ENCODE data around the gene AFF4. TPM values are rescaled to one million over a fixed set of nuclear protein-coding genes. Genes with fewer than 3 reads are reported as not detected.
"Not testable (repeated sequence)": the region's sequence is repeated elsewhere in the genome, so short reads cannot be mapped to it uniquely, and the experiment has no call there.

Gene AFF4
- total RNA-seq, 4 donors from 2014 or later, result 66.1 to 122 (median 85.1) TPM

DNA sequence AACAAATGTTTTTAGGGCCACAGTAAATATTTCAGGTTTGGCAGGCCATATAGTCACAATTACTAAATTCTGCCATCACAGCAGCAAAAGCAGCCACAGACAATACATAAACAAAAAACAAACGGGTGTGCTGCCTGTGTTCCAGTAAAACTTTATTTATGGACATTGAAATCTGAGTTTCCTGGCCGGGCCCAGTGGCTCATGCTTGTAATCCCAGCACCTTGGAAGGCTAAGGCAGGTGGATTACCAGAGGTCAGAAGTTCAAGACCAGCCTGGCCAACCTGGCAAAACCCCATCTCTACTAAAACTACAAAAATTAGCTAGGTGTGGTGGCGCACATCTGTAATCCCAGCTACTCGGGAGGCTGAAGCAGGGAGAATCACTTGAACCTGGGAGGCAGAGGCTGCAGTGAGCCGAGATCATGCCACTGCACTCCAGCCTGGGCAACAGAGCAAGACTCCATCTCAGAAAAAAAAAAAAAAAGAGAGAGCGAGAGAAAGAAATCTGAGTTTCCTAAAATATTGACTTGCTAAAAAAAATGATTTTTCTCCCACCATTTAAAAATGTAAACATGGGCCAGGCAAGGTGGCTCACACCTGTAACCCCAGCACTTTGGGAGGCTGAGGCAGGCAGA is 7.2 kb downstream of the AFF4 start:
- H3K27me3 ChIP-seq; intact Hi-C loops (cut with DNase I; ENCODE audit: low total_unique reads); DNase-seq; H3K9me3 ChIP-seq; H3K27ac ChIP-seq; H3K4me3 ChIP-seq; in situ Hi-C loops (cut with MboI; ENCODE audit: low pct_ligation_motif_present in 1 of 4, low pct_unique_long_range_greater_than_20kb in 1 of 4, low sequenced_read_pairs in 3 of 4); H3K36me3 ChIP-seq: not testable (repeated sequence)
- peaks cover under 1 to 49% (median 19%) of the 10 kb centered on the region in 4 donors for H3K4me1 ChIP-seq
- WGBS, 2 donors (ENCODE audit: low coverage in 1 of 2), result 85 to 86% methylated on average over 3 to 6 of the region's 6 CpGs

DNA sequence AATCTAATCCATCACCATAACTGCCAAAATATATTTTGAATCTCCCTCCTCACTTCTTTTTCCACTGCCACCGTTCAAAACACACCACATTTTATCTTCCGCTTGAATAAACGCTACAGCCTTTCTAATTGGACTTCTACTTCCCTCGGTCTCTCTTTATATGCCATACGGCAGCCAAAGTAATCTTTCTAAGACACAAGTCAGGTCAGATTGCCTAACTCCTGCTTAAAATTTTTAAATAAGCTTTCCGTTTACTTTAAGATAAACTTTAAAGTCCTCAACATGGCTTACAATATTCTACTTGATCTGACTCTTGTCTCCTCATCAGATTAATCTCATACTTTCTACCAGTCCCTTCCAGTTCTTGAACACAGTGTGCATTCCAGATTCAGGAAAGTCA is 9.7 kb downstream of the AFF4 start:
- Histone ChIP-seq H3K27ac (no peak overlapping the region), H3K27me3 (no peaks in the 10 kb centered on the region), H3K9me3 (no peaks in the 10 kb centered on the region), H3K36me3 (no peaks in the 10 kb centered on the region), H3K4me3 (no peak overlapping the region), H3K4me1 (peaks cover 0 to 29% (median 6%) of the 10 kb centered on the region in 4 donors)
- intact Hi-C loops (cut with DNase I; ENCODE audit: low total_unique reads) (loop anchor here (5.0 kb wide), 1 partner anchor 809 kb away; no protein-coding TSS in a partner anchor), in situ Hi-C loops (cut with MboI; ENCODE audit: low pct_ligation_motif_present in 1 of 4, low pct_unique_long_range_greater_than_20kb in 1 of 4, low sequenced_read_pairs in 3 of 4) (no loop called here)
- WGBS, 2 donors (ENCODE audit: low coverage in 1 of 2), result 64 to 88% methylated on average over 6 of the region's 6 CpGs
- DNase-seq, result no peak
- TF ChIP-seq POLR2AphosphoS5 (IDR thresholded peaks at IDR 0.05) (no peak), EP300 (IDR thresholded peaks at IDR 0.05; ENCODE audit: low read depth) (no peak), POLR2A (IDR thresholded peaks at IDR 0.05) (no peak)
- TF ChIP-seq, protein P1, sequence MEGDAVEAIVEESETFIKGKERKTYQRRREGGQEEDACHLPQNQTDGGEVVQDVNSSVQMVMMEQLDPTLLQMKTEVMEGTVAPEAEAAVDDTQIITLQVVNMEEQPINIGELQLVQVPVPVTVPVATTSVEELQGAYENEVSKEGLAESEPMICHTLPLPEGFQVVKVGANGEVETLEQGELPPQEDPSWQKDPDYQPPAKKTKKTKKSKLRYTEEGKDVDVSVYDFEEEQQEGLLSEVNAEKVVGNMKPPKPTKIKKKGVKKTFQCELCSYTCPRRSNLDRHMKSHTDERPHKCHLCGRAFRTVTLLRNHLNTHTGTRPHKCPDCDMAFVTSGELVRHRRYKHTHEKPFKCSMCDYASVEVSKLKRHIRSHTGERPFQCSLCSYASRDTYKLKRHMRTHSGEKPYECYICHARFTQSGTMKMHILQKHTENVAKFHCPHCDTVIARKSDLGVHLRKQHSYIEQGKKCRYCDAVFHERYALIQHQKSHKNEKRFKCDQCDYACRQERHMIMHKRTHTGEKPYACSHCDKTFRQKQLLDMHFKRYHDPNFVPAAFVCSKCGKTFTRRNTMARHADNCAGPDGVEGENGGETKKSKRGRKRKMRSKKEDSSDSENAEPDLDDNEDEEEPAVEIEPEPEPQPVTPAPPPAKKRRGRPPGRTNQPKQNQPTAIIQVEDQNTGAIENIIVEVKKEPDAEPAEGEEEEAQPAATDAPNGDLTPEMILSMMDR (IDR thresholded peaks at IDR 0.05), result no peak

DNA sequence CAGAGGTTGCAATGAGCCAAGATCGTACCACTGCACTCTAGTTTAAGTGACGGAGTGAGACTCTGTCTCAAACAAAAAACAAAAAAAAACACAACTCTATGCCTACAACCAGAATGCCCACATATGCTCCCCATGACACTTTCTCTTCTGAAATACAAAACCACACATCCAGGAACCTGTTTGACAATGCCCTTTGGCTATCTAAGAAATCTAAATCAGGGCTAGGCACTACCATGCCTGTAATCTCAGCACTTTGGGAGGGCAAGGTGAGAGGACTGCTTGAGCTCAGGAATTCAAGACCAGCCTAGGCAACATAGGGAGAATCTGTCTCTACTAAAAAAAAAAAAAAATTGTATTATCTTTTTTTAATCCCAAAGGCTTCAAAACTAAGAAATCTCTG is 10.6 kb downstream of the AFF4 start:
- Histone ChIP-seq H3K27me3 (no peaks in the 10 kb centered on the region), H3K27ac (no peak overlapping the region), H3K9me3 (no peaks in the 10 kb centered on the region), H3K4me1 (peaks cover 0 to 31% (median 6%) of the 10 kb centered on the region in 4 donors), H3K4me3 (no peak overlapping the region), H3K36me3 (no peaks in the 10 kb centered on the region)
- no peak for TF ChIP-seq POLR2A (IDR thresholded peaks at IDR 0.05)
- TF ChIP-seq, protein P1 (IDR thresholded peaks at IDR 0.05), result no peak
- no peak for TF ChIP-seq POLR2AphosphoS5 (IDR thresholded peaks at IDR 0.05)
- intact Hi-C loops (cut with DNase I; ENCODE audit: low total_unique reads) (loop anchor here (5.0 kb wide), 1 partner anchor 809 kb away; no protein-coding TSS in a partner anchor), in situ Hi-C loops (cut with MboI; ENCODE audit: low pct_ligation_motif_present in 1 of 4, low pct_unique_long_range_greater_than_20kb in 1 of 4, low sequenced_read_pairs in 3 of 4) (no loop called here)
- 92 to 97% methylated on average over 2 of the region's 2 CpGs for WGBS, 2 donors (ENCODE audit: low coverage in 1 of 2)
- DNase-seq, result no peak

DNA sequence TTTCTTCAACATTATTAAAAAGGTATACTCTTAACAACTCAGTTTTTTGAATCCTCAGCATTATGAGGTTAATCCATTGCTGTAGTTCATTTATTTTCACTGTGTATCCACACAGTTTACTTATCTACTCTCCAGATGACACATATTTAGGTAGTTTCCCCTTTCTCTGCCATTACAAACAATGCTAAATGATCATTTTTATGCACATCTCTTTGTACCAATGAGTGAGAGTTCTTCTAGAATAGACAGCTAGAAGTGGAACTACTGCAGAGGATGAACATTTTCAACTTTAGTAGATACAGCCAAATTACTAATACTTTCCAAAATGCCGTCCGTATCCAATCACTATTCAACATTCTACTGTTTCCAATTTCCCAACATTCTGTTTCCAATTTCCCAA is 11.5 kb downstream of the AFF4 start:
- no peaks in the 10 kb centered on the region for H3K9me3 ChIP-seq
- H3K4me3 ChIP-seq, result no peak overlapping the region
- H3K4me1 ChIP-seq, result peaks cover 0 to 31% (median 3%) of the 10 kb centered on the region in 4 donors
- H3K36me3 ChIP-seq, result no peaks in the 10 kb centered on the region
- intact Hi-C loops (cut with DNase I; ENCODE audit: low total_unique reads), result loop anchor here (5.0 kb wide), 1 partner anchor 810 kb away; no protein-coding TSS in a partner anchor
- no peak for TF ChIP-seq POLR2A (IDR thresholded peaks at IDR 0.05)
- no peak for TF ChIP-seq POLR2AphosphoS5 (IDR thresholded peaks at IDR 0.05)
- TF ChIP-seq, protein P1 (IDR thresholded peaks at IDR 0.05), result no peak
- no peak for TF ChIP-seq EP300 (IDR thresholded peaks at IDR 0.05; ENCODE audit: low read depth)
- in situ Hi-C loops (cut with MboI; ENCODE audit: low pct_ligation_motif_present in 1 of 4, low pct_unique_long_range_greater_than_20kb in 1 of 4, low sequenced_read_pairs in 3 of 4), result no loop called here
- DNase-seq, result no peak
- no peak overlapping the region for H3K27ac ChIP-seq
- 91 to 100% methylated on average over 2 of the region's 2 CpGs for WGBS, 2 donors (ENCODE audit: low coverage in 1 of 2)
- no peaks in the 10 kb centered on the region for H3K27me3 ChIP-seq

DNA sequence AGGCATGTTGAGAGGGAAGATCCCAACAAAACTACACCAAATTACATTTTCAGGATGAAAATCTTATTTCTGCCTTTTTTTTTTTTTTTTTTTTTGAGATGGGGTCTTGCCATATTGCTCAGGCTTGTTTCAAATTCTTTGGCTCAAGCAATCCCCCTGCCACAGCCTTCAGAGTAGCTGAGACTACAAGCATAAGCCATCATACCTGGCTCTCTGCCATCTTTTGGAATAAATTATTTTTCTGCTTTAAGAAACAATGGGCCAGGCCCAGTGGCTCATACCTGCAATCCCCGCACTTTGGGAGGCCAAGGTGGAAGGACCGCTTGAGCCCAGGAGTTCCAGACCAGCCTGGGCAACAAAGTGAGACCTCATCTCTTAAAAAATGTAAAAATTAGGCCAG is 14.3 kb downstream of the AFF4 start:
- Histone ChIP-seq H3K4me1 (peaks cover 0 to 23% (median 3%) of the 10 kb centered on the region in 4 donors), H3K27me3 (no peaks in the 10 kb centered on the region), H3K27ac (no peak overlapping the region), H3K4me3 (no peak overlapping the region), H3K36me3 (no peaks in the 10 kb centered on the region), H3K9me3 (no peaks in the 10 kb centered on the region)
- in situ Hi-C loops (cut with MboI; ENCODE audit: low pct_ligation_motif_present in 1 of 4, low pct_unique_long_range_greater_than_20kb in 1 of 4, low sequenced_read_pairs in 3 of 4), result no loop called here
- DNase-seq, result no peak
- TF ChIP-seq POLR2A (IDR thresholded peaks at IDR 0.05) (no peak), EP300 (IDR thresholded peaks at IDR 0.05; ENCODE audit: low read depth) (no peak), POLR2AphosphoS5 (IDR thresholded peaks at IDR 0.05) (no peak)
- TF ChIP-seq, protein P1 (IDR thresholded peaks at IDR 0.05), result no peak
- WGBS, 2 donors (ENCODE audit: low coverage in 1 of 2), result 92 to 93% methylated on average over 2 of the region's 2 CpGs
- intact Hi-C loops (cut with DNase I; ENCODE audit: low total_unique reads), result no loop called here

All from transverse colon (tissue), 4 donors.